HepG2 (cell line): Measurements from ENCODE around the gene PKP3. TPM values are rescaled to one million over a fixed set of nuclear protein-coding genes. Genes with fewer than 3 reads are reported as not detected.

Experiments
- FOXA3 ChIP-seq: IDR thresholded peaks from 2 replicates; pipeline ENCODE4 v1.6.1; 2016; ENCODE audit warnings: missing genetic modification reagents, missing compliant biosample characterization
- FOXO4 ChIP-seq: sonication (generic); formaldehyde crosslinking; conservative IDR thresholded peaks from 2 replicates; pipeline ENCODE4 v1.8.1; 2023; ENCODE audit warnings: missing genetic modification reagents
- HNF1B ChIP-seq: sonication (generic); formaldehyde crosslinking; IDR thresholded peaks from 2 replicates; pipeline ENCODE4 v1.5.1; 2020; ENCODE audit warnings: mild to moderate bottlenecking, moderate library complexity, missing genetic modification reagents
- HOXD1 ChIP-seq: sonication (generic); formaldehyde crosslinking; IDR thresholded peaks from 2 replicates; pipeline ENCODE4 v1.5.0; 2020; ENCODE audit warnings: missing genetic modification reagents
- KDM4B ChIP-seq: sonication (generic); formaldehyde crosslinking; IDR thresholded peaks from 2 replicates; pipeline ENCODE4 v1.4.0; 2020; ENCODE audit warnings: missing genetic modification reagents
- KLF13 ChIP-seq: sonication (generic); formaldehyde crosslinking; IDR thresholded peaks from 2 replicates; pipeline ENCODE4 v1.4.0; 2020; ENCODE audit warnings: mild to moderate bottlenecking, missing genetic modification reagents
- KMT2A ChIP-seq: sonication (generic); formaldehyde crosslinking; IDR thresholded peaks from 2 replicates; pipeline ENCODE4 v1.4.0; 2020; ENCODE audit warnings: missing genetic modification reagents
- MIER2 ChIP-seq: IDR thresholded peaks from 2 replicates; pipeline ENCODE4 v1.6.1; 2016; ENCODE audit warnings: missing biosample characterization, missing genetic modification reagents
- MXI1 ChIP-seq: IDR thresholded peaks from 3 replicates; pipeline ENCODE4 v1.6.1; 2012; ENCODE audit warnings: low read depth, low read length, inconsistent platforms, borderline replicate concordance
- NR2C2 ChIP-seq: sonication (generic); formaldehyde crosslinking; IDR thresholded peaks from 2 replicates; pipeline ENCODE4 v1.4.0; 2020; ENCODE audit warnings: missing genetic modification reagents, mild to moderate bottlenecking, moderate library complexity, borderline replicate concordance
- PRMT3 ChIP-seq: sonication (generic); formaldehyde crosslinking; IDR thresholded peaks from 2 replicates; pipeline ENCODE4 v1.8.1; 2022; ENCODE audit warnings: low read depth, mild to moderate bottlenecking, moderate library complexity, missing genetic modification reagents, borderline replicate concordance
- SALL1 ChIP-seq: sonication (generic); formaldehyde crosslinking; IDR thresholded peaks from 2 replicates; pipeline ENCODE4 v1.8.0; 2022; ENCODE audit warnings: mild to moderate bottlenecking, missing genetic modification reagents
- SIN3A ChIP-seq: IDR thresholded peaks from 2 replicates; pipeline ENCODE4 v1.6.1; 2011; ENCODE audit warnings: low read depth, mild to moderate bottlenecking, control low read depth, low read length, borderline replicate concordance
- SKIL ChIP-seq: sonication (generic); formaldehyde crosslinking; IDR thresholded peaks from 2 replicates; pipeline ENCODE4 v1.8.0; 2022; ENCODE audit warnings: missing genetic modification reagents, mild to moderate bottlenecking, moderate library complexity, borderline replicate concordance
- SNAPC5 ChIP-seq: sonication (generic); formaldehyde crosslinking; IDR thresholded peaks from 2 replicates; pipeline ENCODE4 v1.8.1; 2023; ENCODE audit warnings: mild to moderate bottlenecking, missing genetic modification reagents, borderline replicate concordance
- THAP7 ChIP-seq: sonication (generic); formaldehyde crosslinking; IDR thresholded peaks from 2 replicates; pipeline ENCODE4 v1.8.1; 2023; ENCODE audit warnings: mild to moderate bottlenecking, missing genetic modification reagents
- TP53 ChIP-seq: sonication (generic); formaldehyde crosslinking; conservative IDR thresholded peaks from 2 replicates; pipeline ENCODE4 v1.4.0; 2020; ENCODE audit warnings: missing genetic modification reagents
- XBP1 ChIP-seq: sonication (generic); formaldehyde crosslinking; IDR thresholded peaks from 2 replicates; pipeline ENCODE4 v1.5.0; 2020; ENCODE audit warnings: missing genetic modification reagents
- ZNF121 ChIP-seq: sonication (generic); formaldehyde crosslinking; IDR thresholded peaks from 2 replicates; pipeline ENCODE4 v1.5.0; 2020; ENCODE audit warnings: mild to moderate bottlenecking, missing genetic modification reagents
- ZNF260 ChIP-seq: sonication (generic); formaldehyde crosslinking; IDR thresholded peaks from 2 replicates; pipeline ENCODE4 v1.4.0; 2020; ENCODE audit warnings: missing genetic modification reagents, low read depth, mild to moderate bottlenecking, borderline replicate concordance
- ZNF496 ChIP-seq: sonication (generic); formaldehyde crosslinking; IDR thresholded peaks from 2 replicates; pipeline ENCODE4 v1.8.1; 2023; ENCODE audit warnings: mild to moderate bottlenecking, moderate library complexity, missing genetic modification reagents; ENCODE audit not compliant: insufficient replicate concordance
- ZNF652 ChIP-seq: IDR thresholded peaks from 2 replicates; pipeline ENCODE4 v1.6.1; 2016; ENCODE audit warnings: low read depth, borderline replicate concordance
- ZNF737 ChIP-seq: sonication (generic); formaldehyde crosslinking; IDR thresholded peaks from 2 replicates; pipeline ENCODE4 v1.5.0; 2020; ENCODE audit warnings: missing genetic modification reagents, mild to moderate bottlenecking, borderline replicate concordance
- ZNF841 ChIP-seq: sonication (generic); formaldehyde crosslinking; IDR thresholded peaks from 2 replicates; pipeline ENCODE4 v1.8.1; 2023; ENCODE audit warnings: missing genetic modification reagents, borderline replicate concordance
- polyA plus RNA-seq, 8 experiments: library from polyadenylated mRNA; depleted of rRNA in 3 of 8; stranded (reverse) in 7 of 8; unstranded in 1 of 8; fragments of >200 nt; fragmentation: Illumina TruSeq in 4 of 8; extraction: Trizol in 4 of 8; gene quantifications; 2 replicates each; pipeline versions ENCODE4 v1.2.1 to v1.2.3, GENCODE V29; 2011 to 2016; ENCODE audit warnings: low read depth in 4 of 8, missing spikeins in 1 of 8, mixed read lengths in 1 of 8; ENCODE audit not compliant: insufficient read depth in 1 of 8
- total RNA-seq, 5 experiments: library from RNA; depleted of rRNA; stranded (reverse); fragments of >200 nt; fragmentation: Illumina TruSeq; extraction: Trizol; gene quantifications; 2 replicates each; pipeline ENCODE4 v1.2.3, GENCODE V29; 2016; ENCODE audit warnings: low read depth in 1 of 5

PKP3 gene
- total and polyA plus RNA-seq, 2 of the 13 experiments (the other 11 are each of a cell fraction or from before 2014, with no cell fraction given): 18.0 to 28.7 TPM

- no peak; the same call in 1 of the 2 replicates for TF ChIP-seq HNF1B
- TF ChIP-seq ZNF260 (CRISPR knock-in tag): 0 out of 2 replicates have a peak, but pooled peaks have one; percentile 56
- TF ChIP-seq ZNF121 (CRISPR knock-in tag): no peak
- no peak for TF ChIP-seq HOXD1 (CRISPR knock-in tag)
- TF ChIP-seq ZNF496 (CRISPR knock-in tag): no peak
- TF ChIP-seq KMT2A (CRISPR knock-in tag): no peak
- TF ChIP-seq SNAPC5 (CRISPR knock-in tag): no peak
- no peak for TF ChIP-seq ZNF652 (CRISPR knock-in tag)
- TF ChIP-seq ZNF737 (CRISPR knock-in tag): no peak
- no peak for TF ChIP-seq TP53 (CRISPR knock-in tag)
- TF ChIP-seq SIN3A: peak; percentile 31; the same call in 1 of the 2 replicates
- peak; percentile 88; the same call in 2 of the 3 replicates for TF ChIP-seq MXI1
- no peak for TF ChIP-seq THAP7 (CRISPR knock-in tag)
- TF ChIP-seq FOXA3 (CRISPR knock-in tag): no peak
- TF ChIP-seq KDM4B (CRISPR knock-in tag): no peak
- no peak for TF ChIP-seq ZNF841 (CRISPR knock-in tag)
- TF ChIP-seq XBP1 (CRISPR knock-in tag): no peak
- TF ChIP-seq MIER2 (CRISPR knock-in tag): no peak
- TF ChIP-seq KLF13: 0 out of 2 replicates have a peak, but pooled peaks have one; percentile 68
- TF ChIP-seq SALL1: peak; percentile 33; the same call in 1 of the 2 replicates
- TF ChIP-seq NR2C2 (CRISPR knock-in tag): no peak
- no peak for TF ChIP-seq SKIL
- TF ChIP-seq PRMT3: no peak
- no peak for TF ChIP-seq FOXO4 (CRISPR knock-in tag)
These were observed 56.9 kb downstream of the PKP3 start (continued) for GRCh38 chr11:450809-451451.
